Hepatocyte (in vitro differentiated cells): ENCODE data around the gene WNT11. TPM values are rescaled to one million over a fixed set of nuclear protein-coding genes. Genes with fewer than 3 reads are reported as not detected.

Experiments
- DNase-seq: peaks from one replicate; pipeline ENCODE4 v3.0.0-alpha.2; 2016; ENCODE audit warnings: low spot score
- H2AFZ ChIP-seq: fragments of 200-600 bp; sonication (generic); 2 replicates; pipeline ENCODE4 v1.6.0; 2016; ENCODE audit warnings: antibody characterized with exemption, mild to moderate bottlenecking
- H3K27ac ChIP-seq: fragments of 200-600 bp; sonication (generic); 2 replicates; pipeline ENCODE4 v1.5.1; 2016; ENCODE audit warnings: mild to moderate bottlenecking
- H3K27me3 ChIP-seq: fragments of 200-600 bp; sonication (generic); 2 replicates; pipeline ENCODE4 v1.6.1; 2016
- H3K36me3 ChIP-seq: fragments of 200-600 bp; sonication (generic); replicated peaks from 2 replicates; pipeline ENCODE4 v1.5.1; 2016; ENCODE audit warnings: low read depth; ENCODE audit not compliant: insufficient read depth
- H3K4me1 ChIP-seq: fragments of 200-600 bp; sonication (generic); 2 replicates; pipeline ENCODE4 v1.5.1; 2016; ENCODE audit warnings: mild to moderate bottlenecking, moderate library complexity; ENCODE audit not compliant: insufficient read depth
- H3K4me2 ChIP-seq: fragments of 200-600 bp; sonication (generic); 2 replicates; pipeline ENCODE4 v1.6.0; 2016
- H3K4me3 ChIP-seq: fragments of 200-600 bp; sonication (generic); 2 replicates; pipeline ENCODE4 v1.5.1; 2016; ENCODE audit warnings: mild to moderate bottlenecking
- H3K79me2 ChIP-seq: fragments of 200-600 bp; sonication (generic); 2 replicates; pipeline ENCODE4 v1.6.0; 2017; ENCODE audit warnings: mild to moderate bottlenecking
- H3K9me2 ChIP-seq: fragments of 200-600 bp; sonication (generic); replicated peaks from 2 replicates; pipeline ENCODE4 v1.6.0; 2017; ENCODE audit warnings: mild to moderate bottlenecking; ENCODE audit not compliant: insufficient read depth
- H3K9me3 ChIP-seq: fragments of 200-600 bp; sonication (generic); 2 replicates; pipeline ENCODE4 v1.5.1; 2016; ENCODE audit warnings: low read depth, mild to moderate bottlenecking
- H4K20me1 ChIP-seq: fragments of 200-600 bp; sonication (generic); 2 replicates; pipeline ENCODE4 v1.6.0; 2016; ENCODE audit warnings: mild to moderate bottlenecking; ENCODE audit not compliant: insufficient read depth, poor library complexity, severe bottlenecking
- CTCF ChIP-seq: fragments of 200-600 bp; sonication (generic); IDR thresholded peaks from 2 replicates; pipeline ENCODE4 v1.5.1; 2016; ENCODE audit warnings: antibody characterized with exemption, mild to moderate bottlenecking; ENCODE audit not compliant: poor library complexity
- EZH2 ChIP-seq: fragments of 200-600 bp; sonication (generic); IDR thresholded peaks from 2 replicates; pipeline ENCODE4 v1.6.1; 2016; ENCODE audit warnings: antibody characterized with exemption, mild to moderate bottlenecking, borderline replicate concordance
- EZH2phosphoT487 ChIP-seq: fragments of 200-600 bp; sonication (generic); IDR thresholded peaks from one replicate; pipeline ENCODE4 v1.6.1; 2018; ENCODE audit warnings: antibody characterized with exemption, mild to moderate bottlenecking, low read depth, moderate library complexity; ENCODE audit not compliant: unreplicated experiment, severe bottlenecking
- WGBS: methylation state at CpG from one replicate; pipeline ENCODE4 v1.1.6; 2016; ENCODE audit warnings: low lambda C conversion rate; ENCODE audit errors: missing lambda C conversion rate; 5-methylcytosine and 5-hydroxymethylcytosine counted together
- polyA plus RNA-seq: library from polyadenylated mRNA; unstranded; fragments of >200 nt; fragmentation: Nextera tagmentation; extraction: Ambion mirVana; gene quantifications from 2 replicates; pipeline ENCODE4 v1.2.1, GENCODE V29; 2016
- total RNA-seq: library from RNA; depleted of rRNA; stranded (reverse); fragments of >200 nt; gene quantifications from 2 replicates; pipeline ENCODE4 v1.2.3, GENCODE V29; 2014

WNT11 gene
- total and polyA plus RNA-seq, 2 experiments from 2014 or later, result 16.4 to 19.1 TPM

- no peaks in the 10 kb centered on the region for H3K27me3 ChIP-seq
- TF ChIP-seq EZH2, result no peak
- 57% methylated on average over 8 of the region's 8 CpGs for WGBS
- H3K79me2 ChIP-seq, result no peaks in the 10 kb centered on the region
- H3K4me1 ChIP-seq, result no peaks in the 10 kb centered on the region
- no peak for DNase-seq
- H3K9me3 ChIP-seq, result no peaks in the 10 kb centered on the region
- no peak overlapping the region for H2AFZ ChIP-seq
- no peaks in the 10 kb centered on the region for H3K9me2 ChIP-seq
- H3K4me2 ChIP-seq, result no peak overlapping the region
- H3K4me3 ChIP-seq, result no peak overlapping the region
- no peak overlapping the region for H3K27ac ChIP-seq
- H3K36me3 ChIP-seq, result no peaks in the 10 kb centered on the region
- no peaks in the 10 kb centered on the region for H4K20me1 ChIP-seq
Observed at GRCh38 chr11:76230392-76230791, 24.1 kb upstream of the WNT11 start.

- H3K79me2 ChIP-seq, result no peaks in the 10 kb centered on the region
- H3K27ac ChIP-seq, result no peak overlapping the region
- no peaks in the 10 kb centered on the region for H4K20me1 ChIP-seq
- no peak overlapping the region for H3K4me3 ChIP-seq
- WGBS, result 98% methylated on average over 8 of the region's 8 CpGs
- H3K36me3 ChIP-seq, result no peaks in the 10 kb centered on the region
- no peak for TF ChIP-seq CTCF
- no peak for TF ChIP-seq EZH2
- TF ChIP-seq EZH2phosphoT487, result no peak
- DNase-seq, result no peak
- H3K4me2 ChIP-seq, result no peak overlapping the region
- no peaks in the 10 kb centered on the region for H3K9me2 ChIP-seq
- no peaks in the 10 kb centered on the region for H3K4me1 ChIP-seq
- no peaks in the 10 kb centered on the region for H3K27me3 ChIP-seq
- no peaks in the 10 kb centered on the region for H3K9me3 ChIP-seq
- no peak overlapping the region for H2AFZ ChIP-seq
Observed at GRCh38 chr11:76229690-76230240, 23.5 kb upstream of the WNT11 start.

- Histone ChIP-seq H3K4me1 (no peaks in the 10 kb centered on the region), H2AFZ (no peak overlapping the region), H4K20me1 (no peaks in the 10 kb centered on the region), H3K9me2 (no peaks in the 10 kb centered on the region), H3K4me3 (no peak overlapping the region), H3K27ac (peak overlapping the region; percentile 79), H3K4me2 (no peak overlapping the region), H3K9me3 (no peaks in the 10 kb centered on the region), H3K27me3 (no peaks in the 10 kb centered on the region), H3K36me3 (no peaks in the 10 kb centered on the region), H3K79me2 (no peaks in the 10 kb centered on the region)
- WGBS, result 85% methylated on average over 5 of the region's 5 CpGs
- TF ChIP-seq EZH2phosphoT487, result no peak
- TF ChIP-seq EZH2, result no peak
- TF ChIP-seq CTCF, result no peak
- DNase-seq, result no peak
Observed at GRCh38 chr11:76228875-76229149, 22.5 kb upstream of the WNT11 start.

GRCh38 chr11:76228071-76228874, 22.0 kb upstream of the WNT11 start:
- Histone ChIP-seq H2AFZ (no peak overlapping the region), H4K20me1 (no peaks in the 10 kb centered on the region), H3K4me1 (no peaks in the 10 kb centered on the region), H3K4me3 (no peak overlapping the region), H3K9me3 (no peaks in the 10 kb centered on the region), H3K9me2 (no peaks in the 10 kb centered on the region), H3K27me3 (no peaks in the 10 kb centered on the region), H3K36me3 (no peaks in the 10 kb centered on the region), H3K4me2 (no peak overlapping the region), H3K79me2 (no peaks in the 10 kb centered on the region), H3K27ac (peak overlapping the region; percentile 88)
- 80% methylated on average over 15 of the region's 15 CpGs for WGBS
- no peak for TF ChIP-seq CTCF
- no peak for TF ChIP-seq EZH2phosphoT487
- no peak for TF ChIP-seq EZH2
- DNase-seq, result peak; percentile 66
